A673 (cell line): ENCODE measurements around the gene SOX6. TPM values are rescaled to one million over a fixed set of nuclear protein-coding genes. Genes with fewer than 3 reads are reported as not detected.

Experiments
- BruUV-seq: library from RNA; stranded (reverse); fragments of 400-500 nt; replicated peaks from 2 replicates; lab custom pipeline; 2021; lab: Mats Ljungman, UMichigan
- CTCF ChIA-PET: fragments of 300-600 bp; sonication (Branson Sonifier 250); formaldehyde crosslinking; loops from one replicate; lab custom pipeline; 2022; ENCODE audit warnings: antibody characterized with exemption; lab: Charles Lee
- POLR2A ChIA-PET: fragments of 300-600 bp; sonication (Branson Sonifier 250); formaldehyde crosslinking; loops from one replicate; lab custom pipeline; 2022; ENCODE audit warnings: antibody characterized with exemption; ENCODE audit not compliant: low non-redundant PET; lab: Charles Lee
- DNase-seq: peaks from one replicate; pipeline ENCODE4 v3.0.0-alpha.2; 2015; ENCODE audit warnings: low spot score
- H3K27ac ChIP-seq: fragments of 200-600 bp; sonication (generic); 2 replicates; pipeline ENCODE4 v1.5.1; 2016; ENCODE audit warnings: mixed run types, low read depth, mild to moderate bottlenecking, mixed read lengths, antibody characterized with exemption, low read length; ENCODE audit not compliant: poor library complexity, severe bottlenecking
- H3K27me3 ChIP-seq: fragments of 200-600 bp; sonication (generic); replicated peaks from 2 replicates; pipeline ENCODE4 v1.6.1; 2017; ENCODE audit warnings: mixed run types, low read depth, mild to moderate bottlenecking, mixed read lengths, antibody characterized with exemption, low read length; ENCODE audit not compliant: insufficient read depth, poor library complexity
- H3K36me3 ChIP-seq: fragments of 200-600 bp; sonication (generic); 2 replicates; pipeline ENCODE4 v1.6.1; 2016; ENCODE audit warnings: mixed run types, mild to moderate bottlenecking, mixed read lengths, antibody characterized with exemption, low read length; ENCODE audit not compliant: insufficient read depth, poor library complexity, severe bottlenecking
- H3K4me1 ChIP-seq: fragments of 200-600 bp; sonication (generic); 2 replicates; pipeline ENCODE4 v1.6.1; 2017; ENCODE audit warnings: mixed run types, mild to moderate bottlenecking, mixed read lengths, antibody characterized with exemption, low read length; ENCODE audit not compliant: insufficient read depth, poor library complexity, severe bottlenecking
- H3K4me3 ChIP-seq: fragments of 200-600 bp; sonication (generic); 2 replicates; pipeline ENCODE4 v1.5.1; 2016; ENCODE audit warnings: low read depth, mixed run types, mild to moderate bottlenecking, mixed read lengths, low read length; ENCODE audit not compliant: poor library complexity, severe bottlenecking
- H3K9me3 ChIP-seq: fragments of 200-600 bp; sonication (generic); 2 replicates; pipeline ENCODE4 v1.6.1; 2016; ENCODE audit warnings: mixed run types, low read depth, mild to moderate bottlenecking, mixed read lengths, antibody characterized with exemption, low read length; ENCODE audit not compliant: poor library complexity, severe bottlenecking
- EZH2 ChIP-seq: fragments of 200-600 bp; sonication (generic); IDR thresholded peaks from 2 replicates; pipeline ENCODE4 v1.6.1; 2017; ENCODE audit warnings: borderline replicate concordance, low read depth, mild to moderate bottlenecking, mixed read lengths, antibody characterized with exemption, low read length; ENCODE audit not compliant: poor library complexity, severe bottlenecking
- intact Hi-C: fragments of 100-400 bp; cut with micrococcal nuclease; formaldehyde crosslinking; loops from one replicate; pipeline ENCODE4 v1.10.0; 2022; ENCODE audit not compliant: unreplicated experiment
- total RNA-seq: library from RNA; stranded (reverse); gene quantifications from 2 replicates; pipeline ENCODE4 v1.2.3, GENCODE V29; 2021
- TF ChIP-seq, protein P1 (sequence below): fragments of 300-800, 200-600 bp; sonication (generic); conservative IDR thresholded peaks from 2 replicates; pipeline ENCODE4 v1.5.1; 2017; ENCODE audit warnings: low read depth, mild to moderate bottlenecking, antibody characterized with exemption, low read length, moderate library complexity, mixed read lengths

The SOX6 gene
- total RNA-seq, 1 experiment from 2014 or later = 27.5 TPM

GRCh38 chr11:16097543-16097942, 258.8 kb downstream of the SOX6 start:
- Histone ChIP-seq H3K27me3 (no peaks in the 10 kb centered on the region), H3K9me3 (no peaks in the 10 kb centered on the region), H3K36me3 (no peaks in the 10 kb centered on the region), H3K4me1 (peaks cover 34% of the 10 kb centered on the region), H3K4me3 (no peak overlapping the region), H3K27ac (no peak overlapping the region)
- CTCF ChIA-PET = no interaction called here
- intact Hi-C loops = no loop called here
- POLR2A ChIA-PET = no interaction called here
- DNase-seq = no peak
- no TSS peak for BruUV-seq
- TF ChIP-seq, protein P1, sequence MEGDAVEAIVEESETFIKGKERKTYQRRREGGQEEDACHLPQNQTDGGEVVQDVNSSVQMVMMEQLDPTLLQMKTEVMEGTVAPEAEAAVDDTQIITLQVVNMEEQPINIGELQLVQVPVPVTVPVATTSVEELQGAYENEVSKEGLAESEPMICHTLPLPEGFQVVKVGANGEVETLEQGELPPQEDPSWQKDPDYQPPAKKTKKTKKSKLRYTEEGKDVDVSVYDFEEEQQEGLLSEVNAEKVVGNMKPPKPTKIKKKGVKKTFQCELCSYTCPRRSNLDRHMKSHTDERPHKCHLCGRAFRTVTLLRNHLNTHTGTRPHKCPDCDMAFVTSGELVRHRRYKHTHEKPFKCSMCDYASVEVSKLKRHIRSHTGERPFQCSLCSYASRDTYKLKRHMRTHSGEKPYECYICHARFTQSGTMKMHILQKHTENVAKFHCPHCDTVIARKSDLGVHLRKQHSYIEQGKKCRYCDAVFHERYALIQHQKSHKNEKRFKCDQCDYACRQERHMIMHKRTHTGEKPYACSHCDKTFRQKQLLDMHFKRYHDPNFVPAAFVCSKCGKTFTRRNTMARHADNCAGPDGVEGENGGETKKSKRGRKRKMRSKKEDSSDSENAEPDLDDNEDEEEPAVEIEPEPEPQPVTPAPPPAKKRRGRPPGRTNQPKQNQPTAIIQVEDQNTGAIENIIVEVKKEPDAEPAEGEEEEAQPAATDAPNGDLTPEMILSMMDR = no peak
- TF ChIP-seq EZH2 = no peak

GRCh38 chr11:16096336-16096735, 260.0 kb downstream of the SOX6 start:
- H3K4me1 ChIP-seq = peaks cover 34% of the 10 kb centered on the region
- no peaks in the 10 kb centered on the region for H3K27me3 ChIP-seq
- H3K4me3 ChIP-seq = no peak overlapping the region
- no peak for DNase-seq
- intact Hi-C loops = no loop called here
- H3K36me3 ChIP-seq = no peaks in the 10 kb centered on the region
- no peak overlapping the region for H3K27ac ChIP-seq
- ChIA-PET CTCF (no interaction called here), POLR2A (no interaction called here)
- H3K9me3 ChIP-seq = no peaks in the 10 kb centered on the region
- BruUV-seq = no TSS peak
- TF ChIP-seq EZH2 = no peak

- Histone ChIP-seq H3K4me1 (peaks cover 37% of the 10 kb centered on the region), H3K36me3 (no peaks in the 10 kb centered on the region), H3K4me3 (no peak overlapping the region), H3K27ac (no peak overlapping the region), H3K9me3 (no peaks in the 10 kb centered on the region), H3K27me3 (no peaks in the 10 kb centered on the region)
- DNase-seq = no peak
- TF ChIP-seq, protein P1 = no peak
- no peak for TF ChIP-seq EZH2
- ChIA-PET POLR2A (no interaction called here), CTCF (no interaction called here)
- intact Hi-C loops = no loop called here
- BruUV-seq = no TSS peak
Measured at GRCh38 chr11:16095756-16096155, 260.6 kb downstream of the SOX6 start.
